Cardiac muscle cell (in vitro differentiated cells and primary cell): ENCODE results near the gene TTC34. TPM values are rescaled to one million over a fixed set of nuclear protein-coding genes. Genes with fewer than 3 reads are reported as not detected.
"Not testable (repeated sequence)": the region's sequence is repeated elsewhere in the genome, so short reads cannot be mapped to it uniquely, and the experiment has no call there.

Experiments
- DNase-seq, 2 donors: peaks; one replicate each; pipeline versions ENCODE4 v3.0.0 to v3.0.0-alpha.2; 2010 to 2017; ENCODE audit warnings: low read depth in 1 of 2, low spot score in 1 of 2
- H3K27ac ChIP-seq: fragments of 200-600 bp; sonication (generic); 2 replicates; pipeline ENCODE4 v1.5.1; 2016
- H3K27me3 ChIP-seq: fragments of 200-600 bp; sonication (generic); 2 replicates; pipeline ENCODE4 v1.6.0; 2016; ENCODE audit warnings: control low read depth
- H3K36me3 ChIP-seq: fragments of 200-600 bp; sonication (generic); 2 replicates; pipeline ENCODE4 v1.5.1; 2016; ENCODE audit warnings: control low read depth
- H3K4me1 ChIP-seq: fragments of 200-600 bp; sonication (generic); 2 replicates; pipeline ENCODE4 v1.8.1; 2017; ENCODE audit warnings: low read depth, mild to moderate bottlenecking, mixed run types
- H3K4me3 ChIP-seq: fragments of 200-600 bp; sonication (generic); 2 replicates; pipeline ENCODE4 v1.5.1; 2016; ENCODE audit warnings: mild to moderate bottlenecking
- H3K9me3 ChIP-seq: fragments of 200-600 bp; sonication (generic); 2 replicates; pipeline ENCODE4 v1.5.1; 2017; ENCODE audit warnings: low read depth, mild to moderate bottlenecking, control low read depth
- polyA plus RNA-seq: library from polyadenylated mRNA; unstranded; fragments of >200 nt; fragmentation: Nextera tagmentation; extraction: Ambion mirVana; gene quantifications from 2 replicates; pipeline ENCODE4 v1.2.1, GENCODE V29; 2016
- total RNA-seq: library from RNA; depleted of rRNA; stranded (reverse); fragments of >200 nt; gene quantifications from 2 replicates; pipeline ENCODE4 v1.2.3, GENCODE V29; 2016
- TF ChIP-seq, protein P1 (sequence below): IDR thresholded peaks from 2 replicates; pipeline ENCODE4 v1.5.1; 2012; ENCODE audit warnings: low read depth, mild to moderate bottlenecking, low read length

TTC34 gene
- total and polyA plus RNA-seq, 2 experiments from 2014 or later = not detected

DNA sequence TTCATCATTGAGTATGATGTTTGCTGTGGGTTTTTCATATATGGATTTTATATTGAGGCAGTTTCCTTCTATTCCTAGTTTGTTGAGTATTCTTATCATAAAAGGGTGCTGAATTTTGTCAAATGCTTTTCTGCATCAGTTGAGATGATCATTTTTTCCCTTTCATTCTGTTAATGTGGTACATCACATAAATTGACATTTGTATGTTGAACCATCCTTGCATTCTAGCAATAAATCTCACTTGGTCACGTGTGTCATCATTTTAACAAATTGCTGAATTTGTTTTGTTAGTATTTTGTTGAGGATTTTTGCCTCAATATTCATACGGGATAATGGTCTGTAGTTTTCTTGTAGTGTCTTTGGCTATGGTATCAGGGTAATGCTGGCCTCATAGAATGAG, 19.9 kb downstream of the TTC34 start:
- Histone ChIP-seq H3K36me3 (no peaks in the 10 kb centered on the region), H3K9me3 (no peaks in the 10 kb centered on the region), H3K4me3 (no peak overlapping the region), H3K4me1 (no peaks in the 10 kb centered on the region), H3K27me3 (no peaks in the 10 kb centered on the region), H3K27ac (no peak overlapping the region)
- DNase-seq = no peak
- TF ChIP-seq, protein P1, sequence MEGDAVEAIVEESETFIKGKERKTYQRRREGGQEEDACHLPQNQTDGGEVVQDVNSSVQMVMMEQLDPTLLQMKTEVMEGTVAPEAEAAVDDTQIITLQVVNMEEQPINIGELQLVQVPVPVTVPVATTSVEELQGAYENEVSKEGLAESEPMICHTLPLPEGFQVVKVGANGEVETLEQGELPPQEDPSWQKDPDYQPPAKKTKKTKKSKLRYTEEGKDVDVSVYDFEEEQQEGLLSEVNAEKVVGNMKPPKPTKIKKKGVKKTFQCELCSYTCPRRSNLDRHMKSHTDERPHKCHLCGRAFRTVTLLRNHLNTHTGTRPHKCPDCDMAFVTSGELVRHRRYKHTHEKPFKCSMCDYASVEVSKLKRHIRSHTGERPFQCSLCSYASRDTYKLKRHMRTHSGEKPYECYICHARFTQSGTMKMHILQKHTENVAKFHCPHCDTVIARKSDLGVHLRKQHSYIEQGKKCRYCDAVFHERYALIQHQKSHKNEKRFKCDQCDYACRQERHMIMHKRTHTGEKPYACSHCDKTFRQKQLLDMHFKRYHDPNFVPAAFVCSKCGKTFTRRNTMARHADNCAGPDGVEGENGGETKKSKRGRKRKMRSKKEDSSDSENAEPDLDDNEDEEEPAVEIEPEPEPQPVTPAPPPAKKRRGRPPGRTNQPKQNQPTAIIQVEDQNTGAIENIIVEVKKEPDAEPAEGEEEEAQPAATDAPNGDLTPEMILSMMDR = no peak

DNA sequence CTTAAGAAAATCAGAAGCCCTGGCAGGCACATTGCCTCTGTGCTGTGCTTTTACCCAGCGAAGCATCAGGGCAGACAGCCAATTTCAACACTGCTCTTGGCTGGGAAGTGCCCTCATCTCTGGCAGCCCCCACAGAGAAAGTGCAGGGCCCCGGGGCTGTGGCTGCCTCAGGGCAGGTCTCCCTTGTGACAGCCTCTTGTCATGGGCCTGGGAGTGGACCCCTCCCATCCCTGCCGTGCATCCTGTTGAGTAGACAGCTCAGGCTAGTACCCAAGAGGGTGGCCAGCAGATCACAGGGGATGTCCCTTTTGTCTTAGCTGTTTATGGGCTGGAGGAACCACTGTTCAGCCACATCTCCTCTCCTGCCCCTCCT, 23.3 kb downstream of the TTC34 start:
- DNase-seq = no peak
- Histone ChIP-seq H3K27ac (no peak overlapping the region), H3K9me3 (no peaks in the 10 kb centered on the region), H3K4me3 (no peak overlapping the region), H3K36me3 (no peaks in the 10 kb centered on the region), H3K4me1 (no peaks in the 10 kb centered on the region), H3K27me3 (no peaks in the 10 kb centered on the region)
- TF ChIP-seq, protein P1 = no peak

DNA sequence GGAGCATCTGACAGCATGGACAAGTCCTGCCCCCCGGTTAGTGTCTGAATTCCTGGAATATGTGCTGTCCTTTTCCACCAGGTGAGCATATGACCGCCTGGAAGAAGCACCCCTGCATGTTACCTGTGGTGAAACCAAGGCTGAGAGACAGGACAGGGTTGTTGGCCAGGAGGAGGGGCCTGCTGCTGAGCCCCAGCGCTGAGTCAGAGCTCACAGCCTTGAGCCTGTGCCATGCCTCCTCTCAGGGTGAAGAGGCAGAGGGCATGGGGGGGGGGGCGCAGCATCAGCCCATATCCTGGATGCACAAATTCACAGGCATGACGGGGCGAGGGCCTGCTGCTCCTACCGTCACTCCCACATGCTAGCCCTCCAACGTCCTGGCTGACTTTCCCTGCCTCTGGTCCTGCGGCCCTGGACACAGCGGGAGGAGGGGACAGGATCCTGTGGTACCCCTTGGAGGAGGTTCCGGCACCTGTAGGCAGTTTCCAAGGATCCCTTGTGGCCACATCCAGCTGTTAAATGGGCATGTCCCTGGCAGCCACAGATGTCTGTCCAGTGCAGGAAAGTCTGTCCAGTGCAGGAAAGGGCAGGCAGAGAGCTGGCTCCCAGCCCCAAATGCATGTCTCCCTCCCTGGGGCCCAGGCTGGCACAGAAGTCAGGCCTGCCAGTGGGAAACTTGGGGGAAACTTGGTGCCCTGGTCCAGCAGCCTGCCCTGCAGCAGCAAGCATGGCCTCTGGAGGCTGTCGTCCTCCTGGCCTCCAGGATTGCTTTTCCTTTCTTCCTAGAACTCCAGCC, 23.9 kb downstream of the TTC34 start:
- Histone ChIP-seq H3K27me3 (no peaks in the 10 kb centered on the region), H3K4me3 (no peak overlapping the region), H3K4me1 (no peaks in the 10 kb centered on the region), H3K9me3 (no peaks in the 10 kb centered on the region), H3K27ac (no peak overlapping the region), H3K36me3 (no peaks in the 10 kb centered on the region)
- DNase-seq = no peak
- TF ChIP-seq, protein P1 = no peak

DNA sequence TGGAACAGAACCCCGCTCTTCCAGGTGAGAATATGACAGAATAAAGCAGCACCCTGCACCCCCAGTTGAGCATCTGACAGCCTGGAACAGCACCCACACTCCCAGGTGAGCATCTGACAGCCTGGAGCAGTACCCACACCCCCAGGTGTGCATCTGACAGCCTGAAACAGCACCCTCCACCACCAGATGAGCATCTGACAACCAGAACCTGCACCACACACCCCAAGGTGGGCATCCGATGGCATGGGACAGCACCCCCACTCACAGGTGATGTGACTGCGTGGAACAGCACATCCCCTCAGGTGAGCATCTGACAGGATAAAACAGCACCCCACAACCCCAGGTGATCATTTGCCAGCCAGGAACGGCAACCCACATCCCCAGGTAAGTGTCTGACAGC, 26.2 kb downstream of the TTC34 start:
- not testable (repeated sequence) for H3K27ac ChIP-seq, H3K9me3 ChIP-seq, H3K36me3 ChIP-seq, H3K27me3 ChIP-seq, H3K4me3 ChIP-seq, H3K4me1 ChIP-seq, DNase-seq

DNA sequence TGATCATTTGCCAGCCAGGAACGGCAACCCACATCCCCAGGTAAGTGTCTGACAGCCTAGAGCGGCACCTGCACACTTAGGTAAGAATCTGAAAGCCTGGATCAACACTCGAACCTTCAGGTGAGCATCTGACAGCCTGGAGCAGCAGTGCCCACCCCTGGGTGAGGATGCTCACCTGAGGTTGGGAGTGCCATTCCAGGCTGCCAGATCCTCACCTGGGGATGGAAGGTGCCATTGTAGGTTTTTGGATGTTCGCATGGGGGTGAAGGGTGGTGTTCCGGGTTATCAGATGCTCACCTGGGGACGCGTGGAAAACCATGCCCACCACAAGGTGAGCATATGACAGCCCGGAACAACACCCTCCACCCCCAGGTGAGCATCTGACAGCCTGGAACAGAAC, 33.4 kb downstream of the TTC34 start:
- not testable (repeated sequence) for H3K27me3 ChIP-seq

DNA sequence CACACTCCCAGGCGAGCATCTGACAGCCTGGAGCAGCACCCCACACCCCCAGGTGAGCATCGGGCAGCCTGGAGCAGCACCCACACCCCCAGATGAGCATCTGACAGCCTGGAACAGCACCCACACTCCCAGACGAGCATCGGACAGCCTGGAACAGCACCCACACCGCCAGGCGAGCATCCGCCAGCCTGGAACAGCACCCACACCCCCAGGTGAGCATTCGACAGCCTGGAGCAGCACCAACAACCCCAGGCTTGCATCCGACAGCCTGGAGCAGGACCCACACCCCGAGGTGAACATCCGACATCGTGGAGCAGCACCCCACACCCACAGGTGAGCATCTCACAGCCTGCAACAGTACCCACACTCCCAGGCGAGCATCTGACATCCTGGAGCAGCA, 42.1 kb downstream of the TTC34 start:
- H3K27me3 ChIP-seq, H3K9me3 ChIP-seq, H3K27ac ChIP-seq, H3K4me1 ChIP-seq, H3K4me3 ChIP-seq, H3K36me3 ChIP-seq, DNase-seq: not testable (repeated sequence)

More for the DNA sequence above, 33.4 kb downstream of the TTC34 start:
- not testable (repeated sequence) for H3K36me3 ChIP-seq, H3K4me1 ChIP-seq, H3K27ac ChIP-seq, H3K4me3 ChIP-seq, DNase-seq, H3K9me3 ChIP-seq

DNA sequence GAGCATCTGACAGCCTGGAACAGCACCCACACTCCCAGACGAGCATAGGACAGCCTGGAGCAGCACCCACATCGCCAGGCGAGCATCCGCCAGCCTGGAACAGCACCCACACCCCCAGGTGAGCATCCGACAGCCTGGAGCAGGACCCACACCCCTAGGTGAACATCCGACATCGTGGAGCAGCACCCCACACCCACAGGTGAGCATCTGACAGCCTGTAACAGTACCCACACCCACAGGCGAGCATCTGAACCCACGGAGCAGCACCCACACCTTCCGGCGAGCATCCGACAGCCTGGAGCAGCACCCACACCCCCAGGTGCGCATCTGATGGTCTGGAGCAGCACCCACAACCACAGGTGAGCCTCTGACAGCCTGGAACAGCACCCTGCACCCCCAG, 44.0 kb downstream of the TTC34 start:
- not testable (repeated sequence) for DNase-seq, H3K36me3 ChIP-seq, H3K4me1 ChIP-seq, H3K27me3 ChIP-seq, H3K4me3 ChIP-seq, H3K9me3 ChIP-seq, H3K27ac ChIP-seq

DNA sequence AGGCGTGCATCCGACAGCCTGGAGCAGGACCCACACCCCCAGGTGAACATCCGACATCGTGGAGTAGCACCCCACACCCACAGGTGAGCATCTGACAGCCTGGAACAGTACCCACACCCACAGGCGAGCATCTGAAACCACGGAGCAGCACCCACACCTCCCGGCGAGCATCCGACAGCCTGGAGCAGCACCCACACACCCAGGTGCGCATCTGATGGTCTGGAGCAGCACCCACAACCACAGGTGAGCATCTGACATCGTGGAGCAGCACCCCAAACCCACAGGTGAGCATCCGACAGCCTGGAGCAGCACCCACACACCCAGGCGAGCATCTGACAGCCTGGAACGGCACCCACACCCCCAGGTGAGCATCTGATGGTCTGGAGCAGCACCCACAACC, 46.1 kb downstream of the TTC34 start:
- DNase-seq, H3K9me3 ChIP-seq, H3K27me3 ChIP-seq, H3K4me3 ChIP-seq, H3K27ac ChIP-seq, H3K4me1 ChIP-seq, H3K36me3 ChIP-seq: not testable (repeated sequence)

DNA sequence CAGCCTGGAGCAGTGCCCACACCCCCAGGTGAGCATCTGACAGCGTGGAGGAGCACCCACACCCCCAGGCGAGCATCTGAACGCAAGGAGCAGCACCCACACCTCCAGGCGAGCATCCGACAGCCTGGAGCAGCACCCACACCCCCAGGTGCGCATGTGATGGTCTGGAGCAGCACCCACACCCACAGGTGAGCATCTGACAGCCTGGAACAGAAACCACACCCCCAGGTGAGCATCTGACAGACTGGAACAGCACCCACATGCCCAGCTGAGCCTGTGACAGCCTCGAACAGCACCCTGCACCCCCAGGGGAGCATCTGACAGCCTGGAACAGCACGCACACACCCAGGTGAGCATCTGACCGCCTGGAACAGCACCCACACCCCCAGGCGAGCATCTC, 46.9 kb downstream of the TTC34 start:
- H3K4me1 ChIP-seq, H3K36me3 ChIP-seq, DNase-seq, H3K9me3 ChIP-seq, H3K4me3 ChIP-seq, H3K27ac ChIP-seq, H3K27me3 ChIP-seq: not testable (repeated sequence)

DNA sequence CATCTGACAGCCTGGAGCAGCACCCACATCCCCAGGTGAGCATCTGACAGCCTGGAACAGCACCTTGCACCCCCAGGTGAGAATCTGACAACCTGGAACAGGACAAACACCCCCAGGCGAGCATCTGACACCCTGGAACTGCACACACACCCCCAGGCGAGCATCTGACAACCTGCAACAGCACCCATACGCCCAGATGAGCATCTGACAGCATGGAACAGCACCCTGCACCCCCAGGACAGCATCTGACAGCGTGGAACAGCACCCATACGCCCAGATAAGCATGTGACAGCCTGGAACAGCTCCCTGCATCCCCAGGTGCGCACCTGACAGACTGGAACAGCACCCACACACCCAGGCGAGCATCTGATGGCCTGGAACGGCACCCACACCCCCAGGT, 49.0 kb downstream of the TTC34 start:
- H3K9me3 ChIP-seq, H3K4me1 ChIP-seq, DNase-seq, H3K27me3 ChIP-seq, H3K27ac ChIP-seq, H3K36me3 ChIP-seq, H3K4me3 ChIP-seq: not testable (repeated sequence)

DNA sequence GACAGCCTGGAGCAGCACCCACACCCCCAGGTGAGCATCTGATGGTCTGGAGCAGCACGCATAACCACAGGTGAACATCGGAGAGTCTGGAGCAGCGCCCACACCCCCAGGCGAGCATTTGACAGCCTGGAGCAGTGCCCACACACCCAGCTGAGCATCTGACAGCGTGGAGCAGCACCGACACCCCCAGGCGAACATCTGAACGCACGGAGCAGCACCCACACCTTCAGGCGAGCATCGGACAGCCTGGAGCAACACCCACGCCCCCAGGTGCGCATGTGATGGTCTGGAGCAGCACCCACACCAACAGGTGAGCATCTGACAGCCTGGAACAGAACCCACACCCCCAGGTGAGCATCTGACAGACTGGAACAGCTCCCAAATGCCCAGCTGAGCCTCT, 49.6 kb downstream of the TTC34 start:
- not testable (repeated sequence) for H3K4me1 ChIP-seq, DNase-seq, H3K27ac ChIP-seq, H3K9me3 ChIP-seq, H3K36me3 ChIP-seq, H3K27me3 ChIP-seq, H3K4me3 ChIP-seq
